NT2/D1 (cell line): ENCODE results near the gene LDLRAD4.

Source experiments
- YY1 ChIP-seq: IDR thresholded peaks from 2 replicates; pipeline ENCODE4 v1.6.1; 2011; ENCODE audit not compliant: insufficient read length, insufficient read depth
- ZNF274 ChIP-seq: IDR thresholded peaks from 2 replicates; pipeline ENCODE4 v1.6.1; 2011; ENCODE audit warnings: mild to moderate bottlenecking, low read depth, low read length

GRCh38 chr18:13286456-13287125, 68.0 kb downstream of the LDLRAD4 start:
- no peak for TF ChIP-seq YY1
- no peak for TF ChIP-seq ZNF274
